HG03442 (cell line): ENCODE data around the gene MTX3.

Experiments
- ATAC-seq: cut with Tn5 transposase; IDR thresholded peaks from one replicate; pipeline ENCODE4 v1.9.1; 2021; ENCODE audit warnings: mild to moderate bottlenecking, moderate library complexity; ENCODE audit not compliant: unreplicated experiment

MTX3 gene

GRCh38 chr5:79990598-79991507 lies at the start of gene MTX3:
Gene MTX3, minus strand, starts transcription at chr5:79991262. Its CDS starts 24 bp downstream, at chr5:79991238.
- ATAC-seq = peak; percentile 83

GRCh38 chr5:80039650-80040049 lies 48.6 kb upstream of the MTX3 start:
- no peak for ATAC-seq

- ATAC-seq = no peak
Observed at GRCh38 chr5:80037366-80037765, 46.3 kb upstream of the MTX3 start.

GRCh38 chr5:80036615-80037014 lies 45.6 kb upstream of the MTX3 start:
- no peak for ATAC-seq

GRCh38 chr5:80035839-80036238 lies 44.8 kb upstream of the MTX3 start:
- ATAC-seq = no peak

GRCh38 chr5:80034962-80035821 lies 44.1 kb upstream of the MTX3 start, which contains the start of gene THBS4:
Gene THBS4, plus strand, starts transcription at chr5:80035348. Its CDS starts 190 bp downstream, at chr5:80035538.
- no peak for ATAC-seq

GRCh38 chr5:80034559-80034958 lies 43.5 kb upstream of the MTX3 start:
- no peak for ATAC-seq

- no peak for ATAC-seq
Observed at GRCh38 chr5:80033513-80033912, 42.5 kb upstream of the MTX3 start.

GRCh38 chr5:80031109-80031508 lies 40.0 kb upstream of the MTX3 start:
- no peak for ATAC-seq

- ATAC-seq = no peak
Observed at GRCh38 chr5:80026841-80027240, 35.8 kb upstream of the MTX3 start.

- ATAC-seq = no peak
Observed at GRCh38 chr5:80025069-80025468, 34.0 kb upstream of the MTX3 start.

- ATAC-seq = no peak
Observed at GRCh38 chr5:80010754-80011392, 19.8 kb upstream of the MTX3 start.

GRCh38 chr5:80008995-80009765 lies 18.1 kb upstream of the MTX3 start:
- no peak for ATAC-seq

GRCh38 chr5:80002677-80003076 lies 11.6 kb upstream of the MTX3 start:
- ATAC-seq = no peak

GRCh38 chr5:79999722-80000121 lies 8.7 kb upstream of the MTX3 start:
- ATAC-seq = no peak

- ATAC-seq = no peak
Observed at GRCh38 chr5:79992891-79993657, 2.0 kb upstream of the MTX3 start.

GRCh38 chr5:79990205-79990597 lies 861 bp downstream of the MTX3 start:
- peak; percentile 60 for ATAC-seq

GRCh38 chr5:79986260-79986659 lies 4.8 kb downstream of the MTX3 start:
- no peak for ATAC-seq

GRCh38 chr5:79985288-79985687 lies 5.8 kb downstream of the MTX3 start:
- ATAC-seq = no peak

GRCh38 chr5:79984363-79984762 lies 6.7 kb downstream of the MTX3 start:
- ATAC-seq = no peak
